ENCODE results near the gene NTM.

NTM gene

DNA sequence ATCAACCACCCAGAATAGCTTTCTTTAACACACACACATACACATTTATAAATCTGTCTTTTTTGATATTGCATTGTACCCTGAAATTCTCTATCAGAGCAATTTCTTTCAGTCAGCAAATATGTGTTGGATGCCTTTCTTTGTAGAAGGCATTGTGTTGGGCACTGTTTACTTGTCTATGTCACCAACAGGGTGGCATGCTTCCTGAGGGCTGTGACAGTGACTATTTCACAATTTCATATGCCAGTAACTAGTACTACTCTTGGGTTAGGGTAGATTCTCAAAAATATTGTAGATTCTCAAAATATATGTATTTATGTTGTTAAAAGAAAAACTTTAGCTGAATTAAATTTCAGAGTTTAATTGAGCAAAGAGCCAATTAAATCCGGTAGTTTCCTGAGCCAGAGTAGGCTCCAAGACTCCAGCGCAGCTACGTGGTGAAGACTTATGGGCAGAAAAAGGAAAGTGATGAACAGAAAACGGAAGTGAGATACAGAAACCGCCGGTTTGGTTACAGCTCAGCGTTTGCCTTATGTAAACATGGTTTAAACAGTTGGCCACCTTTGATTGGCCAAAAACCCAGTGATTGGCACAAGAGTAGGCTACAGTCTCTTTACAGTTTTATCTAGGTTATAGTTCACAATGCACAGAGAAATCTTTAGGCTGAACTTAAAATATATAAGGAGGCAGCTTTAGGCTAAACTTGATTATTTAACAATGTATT, 723.3 kb downstream of the NTM start:
- no peaks in the 10 kb centered on the region for H3K4me1 ChIP-seq (ENCODE audit: control insufficient read depth, insufficient read depth, low read length)
- H3K36me3 ChIP-seq (ENCODE audit: insufficient read depth, low read length): no peaks in the 10 kb centered on the region
- no peak overlapping the region for H3K4me2 ChIP-seq (ENCODE audit: low read length)
- no peaks in the 10 kb centered on the region for H3K9me3 ChIP-seq (replicated peaks; ENCODE audit: low read length)
- H3K27me3 ChIP-seq (ENCODE audit: control insufficient read depth, insufficient read depth, low read length): no peaks in the 10 kb centered on the region
- H3K9ac ChIP-seq (ENCODE audit: low read depth, low read length): no peak overlapping the region
- H3K4me3 ChIP-seq (ENCODE audit: low read length): no peak overlapping the region

DNA sequence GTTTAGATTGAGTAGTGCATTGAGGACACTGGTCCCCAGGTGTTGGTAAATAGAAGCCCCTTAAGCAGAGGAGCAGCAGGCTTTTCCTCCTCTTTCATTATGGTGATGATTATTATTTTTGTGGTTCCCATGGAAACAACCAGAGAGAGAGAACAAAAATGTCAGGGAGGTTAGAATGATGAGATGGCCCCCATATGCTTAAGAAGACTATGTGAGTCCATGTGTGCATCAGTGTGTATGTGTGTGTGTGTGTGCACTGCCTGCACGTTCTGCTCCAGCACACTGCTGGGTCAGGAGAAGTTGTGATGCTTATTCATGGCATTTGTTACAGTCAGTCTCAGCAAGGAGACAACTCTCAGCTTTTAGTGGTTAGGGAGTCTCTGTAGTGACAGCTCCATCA, 724.2 kb downstream of the NTM start:
- Histone ChIP-seq H3K4me3 (ENCODE audit: low read length) (no peak overlapping the region), H3K9me3 (replicated peaks; ENCODE audit: low read length) (no peaks in the 10 kb centered on the region), H3K4me2 (ENCODE audit: low read length) (no peak overlapping the region), H3K4me1 (ENCODE audit: control insufficient read depth, insufficient read depth, low read length) (no peaks in the 10 kb centered on the region), H3K27me3 (ENCODE audit: control insufficient read depth, insufficient read depth, low read length) (no peaks in the 10 kb centered on the region), H3K9ac (ENCODE audit: low read depth, low read length) (no peak overlapping the region), H3K36me3 (ENCODE audit: insufficient read depth, low read length) (no peaks in the 10 kb centered on the region)

- H3K4me3 ChIP-seq (ENCODE audit: low read length): no peak overlapping the region
- H3K9ac ChIP-seq (ENCODE audit: low read depth, low read length): no peak overlapping the region
- no peak overlapping the region for H3K4me2 ChIP-seq (ENCODE audit: low read length)
- H3K9me3 ChIP-seq (replicated peaks; ENCODE audit: low read length): no peaks in the 10 kb centered on the region
- no peaks in the 10 kb centered on the region for H3K4me1 ChIP-seq (ENCODE audit: control insufficient read depth, insufficient read depth, low read length)
- no peaks in the 10 kb centered on the region for H3K36me3 ChIP-seq (ENCODE audit: insufficient read depth, low read length)
- H3K27me3 ChIP-seq (ENCODE audit: control insufficient read depth, insufficient read depth, low read length): no peaks in the 10 kb centered on the region
Observed at GRCh38 chr11:132095230-132096131, 725.1 kb downstream of the NTM start.

DNA sequence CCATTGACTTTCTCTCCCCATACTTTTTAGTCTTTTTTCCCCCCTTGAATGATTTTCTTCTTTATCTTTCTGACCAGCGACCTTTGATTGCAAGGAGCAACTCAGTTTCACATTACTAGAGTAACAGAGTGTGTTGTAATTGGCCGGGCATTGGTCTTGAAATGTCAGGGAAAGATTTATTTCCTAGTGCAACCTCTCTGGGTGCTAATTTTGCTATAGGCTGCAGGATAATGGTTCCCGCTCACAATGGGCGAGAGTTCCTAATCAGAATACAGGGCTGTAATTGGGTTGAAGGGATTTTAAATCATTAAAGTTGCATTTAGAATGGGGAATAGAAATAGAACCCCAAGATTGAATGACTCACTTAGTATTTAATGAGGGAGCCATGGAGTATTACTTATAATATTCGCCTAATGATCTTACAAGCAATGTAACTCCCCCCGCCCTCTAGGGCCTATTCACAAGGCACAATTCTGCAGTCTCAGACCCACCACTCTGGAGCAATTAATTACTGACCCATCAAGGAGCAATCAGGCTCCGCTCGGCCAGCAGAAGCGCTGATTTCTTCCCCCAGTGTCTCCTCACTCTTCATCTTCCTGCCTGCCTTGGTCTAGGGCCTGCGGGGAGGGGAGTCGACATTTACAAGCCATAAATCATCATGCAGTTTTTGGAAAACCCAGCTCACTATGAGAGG, 725.9 kb downstream of the NTM start:
- Histone ChIP-seq H3K9ac (ENCODE audit: low read depth, low read length) (no peak overlapping the region), H3K4me1 (ENCODE audit: control insufficient read depth, insufficient read depth, low read length) (no peaks in the 10 kb centered on the region), H3K27me3 (ENCODE audit: control insufficient read depth, insufficient read depth, low read length) (no peaks in the 10 kb centered on the region), H3K9me3 (replicated peaks; ENCODE audit: low read length) (no peaks in the 10 kb centered on the region), H3K4me2 (ENCODE audit: low read length) (no peak overlapping the region), H3K36me3 (ENCODE audit: insufficient read depth, low read length) (no peaks in the 10 kb centered on the region), H3K4me3 (ENCODE audit: low read length) (no peak overlapping the region)

DNA sequence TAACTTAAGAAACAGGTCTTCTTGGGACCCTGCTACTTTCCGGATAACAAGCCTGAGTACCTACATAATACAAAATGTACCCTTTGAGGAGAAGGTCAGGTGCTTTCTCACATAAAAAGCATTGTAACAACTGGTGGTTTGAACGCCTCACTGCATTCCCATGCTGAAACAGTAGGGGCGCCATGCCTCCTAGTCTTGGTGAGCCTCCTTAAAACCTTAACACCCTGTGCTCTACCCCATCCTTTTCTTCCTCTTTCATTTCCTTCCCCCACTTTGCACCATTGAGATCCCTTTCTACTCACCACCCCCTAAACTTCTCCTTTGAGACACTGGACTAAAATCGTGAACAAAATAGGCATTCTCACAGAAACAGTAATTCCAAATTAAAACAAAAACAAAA, 729.3 kb downstream of the NTM start:
- Histone ChIP-seq H3K4me3 (ENCODE audit: low read length) (no peak overlapping the region), H3K36me3 (ENCODE audit: insufficient read depth, low read length) (no peaks in the 10 kb centered on the region), H3K4me1 (ENCODE audit: control insufficient read depth, insufficient read depth, low read length) (peaks cover 9% of the 10 kb centered on the region), H3K27me3 (ENCODE audit: control insufficient read depth, insufficient read depth, low read length) (no peaks in the 10 kb centered on the region), H3K9ac (ENCODE audit: low read depth, low read length) (no peak overlapping the region), H3K9me3 (replicated peaks; ENCODE audit: low read length) (no peaks in the 10 kb centered on the region), H3K4me2 (ENCODE audit: low read length) (no peak overlapping the region)

DNA sequence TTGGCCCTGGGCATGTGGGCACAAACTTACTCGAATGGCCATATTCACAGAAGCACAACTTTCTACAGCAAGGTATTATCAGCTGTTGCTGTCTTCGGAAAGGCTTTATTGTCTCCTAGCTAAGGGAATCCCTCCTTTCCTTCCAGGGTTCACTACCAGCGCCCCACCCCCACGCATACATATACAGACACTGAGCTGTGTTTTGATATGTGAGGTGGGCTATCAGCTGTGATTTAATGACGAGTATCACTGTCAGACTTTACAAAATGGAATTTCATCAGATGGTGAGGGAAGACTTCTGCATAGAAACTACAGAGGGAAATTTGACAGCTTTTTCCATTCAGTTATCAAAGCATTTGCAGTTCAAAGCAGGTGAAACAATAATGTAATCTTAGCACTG, 730.2 kb downstream of the NTM start:
- H3K9me3 ChIP-seq (replicated peaks; ENCODE audit: low read length): no peaks in the 10 kb centered on the region
- peaks cover 9% of the 10 kb centered on the region for H3K4me1 ChIP-seq (ENCODE audit: control insufficient read depth, insufficient read depth, low read length)
- no peak overlapping the region for H3K9ac ChIP-seq (ENCODE audit: low read depth, low read length)
- no peaks in the 10 kb centered on the region for H3K27me3 ChIP-seq (ENCODE audit: control insufficient read depth, insufficient read depth, low read length)
- no peaks in the 10 kb centered on the region for H3K36me3 ChIP-seq (ENCODE audit: insufficient read depth, low read length)
- H3K4me3 ChIP-seq (ENCODE audit: low read length): no peak overlapping the region
- H3K4me2 ChIP-seq (ENCODE audit: low read length): no peak overlapping the region

DNA sequence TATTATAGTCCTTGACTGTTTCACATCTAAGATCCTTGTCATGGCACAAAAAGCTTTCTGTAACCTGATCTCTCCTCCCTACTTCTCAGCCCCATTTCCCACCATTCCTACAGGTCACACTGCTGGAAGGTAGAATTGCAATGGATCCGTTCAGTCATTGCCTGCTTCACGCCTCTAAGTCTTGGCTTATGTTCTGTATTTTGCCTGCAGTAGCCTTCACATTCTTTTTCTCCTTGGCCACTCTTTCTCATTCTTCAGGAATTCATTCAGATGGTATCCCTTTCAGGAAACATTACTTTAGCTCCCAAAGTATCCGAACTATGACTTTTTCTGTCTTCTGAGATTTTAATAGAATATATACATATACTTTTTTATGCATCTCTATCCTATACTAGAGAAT, 731.5 kb downstream of the NTM start:
- Histone ChIP-seq H3K9ac (ENCODE audit: low read depth, low read length) (no peak overlapping the region), H3K36me3 (ENCODE audit: insufficient read depth, low read length) (no peaks in the 10 kb centered on the region)

GRCh38 chr11:132103021-132103420, 732.6 kb downstream of the NTM start:
- Histone ChIP-seq H3K27me3 (ENCODE audit: control insufficient read depth, insufficient read depth, low read length) (no peaks in the 10 kb centered on the region), H3K4me1 (ENCODE audit: control insufficient read depth, insufficient read depth, low read length) (peaks cover 14% of the 10 kb centered on the region), H3K36me3 (ENCODE audit: insufficient read depth, low read length) (no peaks in the 10 kb centered on the region), H3K9me3 (replicated peaks; ENCODE audit: low read length) (no peaks in the 10 kb centered on the region), H3K4me2 (ENCODE audit: low read length) (no peak overlapping the region), H3K4me3 (ENCODE audit: low read length) (no peak overlapping the region), H3K9ac (ENCODE audit: low read depth, low read length) (no peak overlapping the region)

More for the DNA sequence above, 731.5 kb downstream of the NTM start:
- Histone ChIP-seq H3K9me3 (replicated peaks; ENCODE audit: low read length) (no peaks in the 10 kb centered on the region), H3K4me3 (ENCODE audit: low read length) (no peak overlapping the region), H3K4me1 (ENCODE audit: control insufficient read depth, insufficient read depth, low read length) (peaks cover 14% of the 10 kb centered on the region), H3K27me3 (ENCODE audit: control insufficient read depth, insufficient read depth, low read length) (no peaks in the 10 kb centered on the region), H3K4me2 (ENCODE audit: low read length) (no peak overlapping the region)

DNA sequence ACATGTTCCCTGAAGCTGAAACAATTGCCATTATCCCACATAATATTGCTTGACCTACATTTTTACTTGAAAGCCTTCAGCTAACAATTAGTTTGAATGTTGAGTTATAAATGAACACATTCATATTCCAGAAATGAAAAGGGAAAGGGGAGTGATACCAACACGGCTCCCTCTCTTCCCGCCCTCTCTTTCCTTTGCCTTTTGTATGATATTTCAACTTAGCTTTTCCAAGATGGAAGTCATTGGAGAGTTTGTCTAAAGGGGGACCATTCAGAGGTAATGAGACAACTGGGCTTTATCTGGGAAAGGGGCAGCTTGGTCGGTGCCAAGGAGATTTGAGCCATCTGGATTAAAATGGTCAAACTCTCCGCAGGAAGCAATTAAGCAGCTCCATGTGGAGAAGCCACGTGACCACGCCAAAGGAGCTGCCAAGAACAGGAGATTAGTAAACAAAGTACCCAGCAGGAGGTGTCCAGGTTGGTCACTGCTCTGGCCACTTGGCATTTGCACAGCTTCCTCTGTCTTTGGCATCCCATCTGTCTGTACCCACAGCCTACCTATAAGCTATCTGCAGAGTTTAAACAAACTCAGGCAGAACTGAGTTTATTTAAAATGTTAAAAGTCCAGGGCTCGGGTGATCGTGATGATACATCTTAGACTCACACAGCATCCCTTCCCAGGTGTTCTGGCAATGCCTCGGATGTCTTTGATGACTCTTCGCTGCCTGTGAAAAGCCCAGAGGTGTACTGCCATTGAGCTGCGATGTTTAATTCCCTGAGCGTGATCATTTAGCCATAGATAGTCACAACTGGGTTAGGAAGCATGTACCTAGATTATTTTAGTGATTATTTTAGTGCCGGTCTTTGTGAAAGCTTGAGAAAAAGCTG, 735.9 kb downstream of the NTM start:
- no peaks in the 10 kb centered on the region for H3K27me3 ChIP-seq (ENCODE audit: control insufficient read depth, insufficient read depth, low read length)
- H3K4me2 ChIP-seq (ENCODE audit: low read length): no peak overlapping the region
- H3K4me1 ChIP-seq (ENCODE audit: control insufficient read depth, insufficient read depth, low read length): peaks cover 19% of the 10 kb centered on the region
- no peak overlapping the region for H3K4me3 ChIP-seq (ENCODE audit: low read length)
- H3K9ac ChIP-seq (ENCODE audit: low read depth, low read length): no peak overlapping the region
- H3K36me3 ChIP-seq (ENCODE audit: insufficient read depth, low read length): no peaks in the 10 kb centered on the region
- H3K9me3 ChIP-seq (replicated peaks; ENCODE audit: low read length): no peaks in the 10 kb centered on the region

GRCh38 chr11:132111316-132111715, 740.9 kb downstream of the NTM start:
- Histone ChIP-seq H3K9me3 (replicated peaks; ENCODE audit: low read length) (no peaks in the 10 kb centered on the region), H3K27me3 (ENCODE audit: control insufficient read depth, insufficient read depth, low read length) (no peaks in the 10 kb centered on the region), H3K4me1 (ENCODE audit: control insufficient read depth, insufficient read depth, low read length) (peaks cover 47% of the 10 kb centered on the region), H3K4me3 (ENCODE audit: low read length) (peak overlapping the region; percentile 18), H3K36me3 (ENCODE audit: insufficient read depth, low read length) (no peaks in the 10 kb centered on the region), H3K9ac (ENCODE audit: low read depth, low read length) (peak overlapping the region; percentile 51), H3K4me2 (ENCODE audit: low read length) (peak overlapping the region; percentile 53)

DNA sequence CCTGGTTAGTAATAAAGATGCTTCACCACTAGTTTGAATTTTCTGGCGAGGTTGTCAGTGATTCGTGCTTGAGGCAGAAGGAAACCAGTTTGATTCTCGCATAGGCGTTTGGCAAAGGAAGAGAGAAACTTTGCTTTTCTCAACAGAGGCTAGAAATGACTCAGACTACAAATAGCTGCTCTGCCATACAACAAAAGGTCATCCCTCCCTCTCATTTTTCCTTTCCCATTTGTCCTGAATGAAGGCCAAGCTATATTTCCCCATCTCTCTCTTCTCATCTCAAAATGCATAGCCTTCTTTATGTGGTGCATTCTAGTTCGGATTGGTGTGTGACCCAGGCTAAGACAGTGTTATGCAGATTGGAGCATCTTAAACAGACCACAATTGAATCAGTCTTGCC, 741.4 kb downstream of the NTM start:
- Histone ChIP-seq H3K4me1 (ENCODE audit: control insufficient read depth, insufficient read depth, low read length) (peaks cover 43% of the 10 kb centered on the region), H3K27me3 (ENCODE audit: control insufficient read depth, insufficient read depth, low read length) (no peaks in the 10 kb centered on the region), H3K36me3 (ENCODE audit: insufficient read depth, low read length) (no peaks in the 10 kb centered on the region), H3K9me3 (replicated peaks; ENCODE audit: low read length) (no peaks in the 10 kb centered on the region), H3K4me3 (ENCODE audit: low read length) (peak overlapping the region; percentile 26), H3K9ac (ENCODE audit: low read depth, low read length) (peak overlapping the region; percentile 51), H3K4me2 (ENCODE audit: low read length) (peak overlapping the region; percentile 65)
